T47D (cell line): Measurements from ENCODE around the gene KCNK18.
A peak's percentile ranks its signal among the peaks of the same experiment; 100 is the strongest.
"Not testable (repeated sequence)": the region's sequence is repeated elsewhere in the genome, so short reads cannot be mapped to it uniquely, and the experiment has no call there.

Experiments used
- DNase-seq, 2 experiments: peaks; one replicate each; pipeline versions ENCODE4 v3.0.0 to v3.0.0-alpha.2; 2011 to 2012; ENCODE audit warnings: low read depth in 1 of 2, low spot score in 1 of 2
- JUND ChIP-seq: IDR thresholded peaks from 2 replicates; pipeline ENCODE4 v1.6.1; 2012; ENCODE audit warnings: low read depth
- in situ Hi-C: cut with HindIII; loops from 2 replicates; pipeline ENCODE4 v1.10.0; 2016; ENCODE audit warnings: low sequenced_read_pairs, low pct_unique_long_range_greater_than_20kb

KCNK18 gene

GRCh38 chr10:117216611-117217195 lies 19.4 kb downstream of the KCNK18 start:
- peak; percentile 55 to 67 for DNase-seq
- in situ Hi-C loops = no loop called here
- no peak for TF ChIP-seq JUND

- DNase-seq = no peak
- in situ Hi-C loops = no loop called here
- TF ChIP-seq JUND = no peak
Observed at GRCh38 chr10:117217196-117217761, 20.0 kb downstream of the KCNK18 start.

GRCh38 chr10:117218654-117219053 lies 21.4 kb downstream of the KCNK18 start:
- TF ChIP-seq JUND = no peak
- DNase-seq = no peak
- in situ Hi-C loops = no loop called here

DNA sequence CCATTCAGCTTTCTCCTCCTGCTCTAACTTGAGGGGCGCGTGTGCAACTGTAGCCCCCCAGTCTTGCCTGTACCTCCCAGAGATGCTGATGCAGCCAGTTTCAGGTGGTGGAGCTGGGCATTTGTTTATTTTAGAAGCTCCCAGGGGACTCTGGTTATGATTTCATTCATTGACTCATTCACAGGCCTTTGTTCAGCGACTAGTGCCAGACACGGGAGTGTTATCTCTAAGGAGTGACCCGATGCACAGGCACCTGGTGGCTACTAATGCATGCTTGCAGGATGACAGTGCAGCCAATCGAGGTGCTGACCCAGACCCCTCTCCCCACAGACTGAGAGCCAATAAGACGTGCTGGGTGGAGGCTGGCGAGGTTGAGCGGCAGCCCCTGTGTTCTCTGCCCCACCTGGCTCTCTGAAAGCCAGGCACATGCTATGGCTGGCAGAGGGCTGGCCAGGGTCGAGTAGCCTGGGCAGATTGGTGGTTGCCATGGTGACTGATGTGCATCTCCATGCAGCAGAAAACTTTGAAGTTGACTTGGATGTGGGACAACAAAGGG lies 23.9 kb downstream of the KCNK18 start:
- DNase-seq = no peak
- in situ Hi-C loops = no loop called here
- TF ChIP-seq JUND = no peak

DNA sequence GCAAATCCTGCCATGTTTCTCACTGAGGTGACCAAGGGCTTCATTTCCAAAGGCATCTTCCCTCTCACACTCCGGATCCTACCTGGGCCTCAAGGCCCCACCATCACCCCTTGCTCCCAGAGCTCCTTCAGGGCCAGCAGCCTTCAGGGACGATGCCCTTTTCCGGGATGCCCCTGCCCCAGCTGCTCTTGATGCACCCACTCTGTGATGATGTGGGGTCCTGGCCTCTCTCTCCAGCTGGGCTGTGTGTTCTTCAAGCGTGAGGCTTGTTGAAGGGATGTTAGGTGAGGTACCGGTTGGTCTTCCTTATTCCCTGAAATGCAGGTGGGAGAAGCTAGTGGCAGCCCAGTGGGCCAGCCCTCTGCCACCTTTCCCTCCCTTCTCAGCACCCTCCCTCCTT lies 25.3 kb downstream of the KCNK18 start:
- in situ Hi-C loops = no loop called here
- TF ChIP-seq JUND = no peak
- DNase-seq = no peak

DNA sequence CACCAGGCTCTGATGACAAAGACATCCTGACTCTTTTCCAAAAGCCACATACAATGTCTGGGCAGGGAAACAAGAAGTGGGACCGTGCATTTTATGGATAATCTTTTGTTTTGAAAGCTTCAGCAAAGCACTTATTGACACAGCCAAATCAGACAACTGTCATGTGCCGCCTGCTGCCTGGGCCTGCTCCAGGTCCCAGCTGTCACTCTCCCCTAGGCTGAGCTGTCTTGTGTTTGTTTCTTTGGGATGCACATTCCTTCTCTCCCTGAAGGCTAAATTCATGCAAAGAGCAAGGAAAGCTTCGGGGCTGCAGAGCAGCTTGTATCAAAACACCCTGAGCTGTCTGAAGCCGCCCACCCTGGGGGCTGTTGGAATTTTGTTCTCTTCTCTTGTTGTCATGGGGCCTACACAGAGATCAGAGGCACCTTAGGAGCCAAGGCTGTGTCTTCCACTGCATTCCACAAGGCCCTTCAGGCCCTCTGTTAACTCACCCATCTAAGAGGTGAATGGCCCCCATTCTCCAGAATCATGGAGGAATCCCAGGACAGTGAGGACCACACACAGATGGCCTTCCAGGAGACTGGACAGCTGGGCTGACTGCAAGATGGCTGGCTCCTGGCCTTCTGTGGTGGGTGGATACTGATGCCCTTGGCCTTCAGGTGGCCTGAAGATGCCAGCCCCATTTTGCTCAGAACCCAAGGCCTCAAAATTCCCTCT lies 25.8 kb downstream of the KCNK18 start:
- in situ Hi-C loops = no loop called here
- no peak for TF ChIP-seq JUND
- DNase-seq = peak in 1 of 2 experiments; percentile 13

GRCh38 chr10:117223693-117224430 lies 26.6 kb downstream of the KCNK18 start:
- in situ Hi-C loops = no loop called here
- DNase-seq = no peak
- no peak for TF ChIP-seq JUND

GRCh38 chr10:117224881-117225280 lies 27.6 kb downstream of the KCNK18 start:
- DNase-seq = no peak
- no peak for TF ChIP-seq JUND
- in situ Hi-C loops = no loop called here

DNA sequence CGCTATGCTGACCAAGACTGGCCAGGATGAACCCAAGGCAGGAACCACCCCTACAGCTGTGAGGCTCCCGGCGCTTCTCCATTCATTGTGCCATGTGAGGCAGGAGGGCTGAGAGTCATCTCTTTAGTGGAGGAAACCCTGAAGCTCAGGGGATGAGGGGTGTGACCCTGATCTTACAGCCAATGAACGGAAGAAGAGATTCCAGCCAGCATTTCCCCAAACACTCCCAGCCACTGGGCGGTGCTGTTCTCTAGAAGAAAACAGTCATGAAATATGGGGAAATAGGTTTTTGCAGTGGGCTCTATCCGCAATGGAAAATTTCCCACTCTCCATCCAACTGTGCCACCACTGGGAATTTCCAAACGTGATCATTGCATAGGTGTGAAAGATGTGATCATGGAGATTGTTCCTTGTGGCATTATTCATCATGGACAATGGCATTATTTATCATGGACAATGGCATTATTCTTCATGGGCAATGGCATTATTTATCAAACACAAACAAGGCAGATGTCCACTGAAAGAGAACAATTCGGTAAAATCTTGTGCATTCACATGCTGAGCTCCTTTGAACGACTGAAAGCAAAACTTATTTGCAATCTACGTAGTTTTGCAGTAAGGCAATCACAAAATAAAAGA lies 29.6 kb downstream of the KCNK18 start:
- no peak for TF ChIP-seq JUND
- in situ Hi-C loops = no loop called here
- DNase-seq = peak; percentile 31 to 46

DNA sequence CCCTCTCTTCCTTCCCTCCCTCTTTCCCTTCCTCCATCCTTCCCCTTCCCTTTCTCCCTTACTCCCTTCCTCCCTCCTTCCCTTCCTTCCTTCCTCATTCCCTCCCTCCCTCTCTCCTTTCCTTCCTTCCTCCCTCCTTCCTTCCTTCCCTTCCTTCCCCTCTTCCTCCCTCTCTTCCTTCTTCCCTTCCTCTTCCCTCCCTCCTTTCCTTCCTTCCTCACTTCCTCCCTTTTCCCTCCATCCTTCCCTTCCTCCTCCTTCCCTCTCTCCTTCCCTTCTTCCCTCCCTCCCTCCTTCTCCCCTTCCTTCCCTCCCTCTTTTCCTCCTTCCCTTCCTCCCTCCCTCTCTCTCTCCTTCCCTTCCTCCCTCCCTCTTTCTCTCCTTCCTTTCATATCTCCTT lies 30.9 kb downstream of the KCNK18 start:
- in situ Hi-C loops = no loop called here
- DNase-seq = no peak
- no peak for TF ChIP-seq JUND

DNA sequence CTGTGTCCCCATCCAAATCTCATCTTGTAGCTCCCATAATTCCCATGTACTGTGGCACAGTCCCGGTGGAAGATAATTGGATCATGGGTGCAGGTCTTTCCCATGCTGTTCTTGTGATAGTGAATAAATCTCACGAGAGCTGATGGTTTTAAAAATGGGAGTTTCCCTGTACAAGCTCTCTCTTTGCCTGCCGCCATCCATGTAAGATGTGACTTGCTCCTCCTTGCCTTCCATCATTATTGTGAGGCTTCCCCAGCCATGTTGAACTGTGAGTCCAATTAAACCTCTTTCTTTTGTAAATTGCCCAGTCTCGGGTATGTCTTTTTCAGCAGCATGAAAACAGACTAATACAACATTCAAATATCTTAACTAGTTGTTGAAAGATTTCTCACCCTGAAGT lies 32.8 kb downstream of the KCNK18 start:
- DNase-seq, in situ Hi-C loops: not testable (repeated sequence)

DNA sequence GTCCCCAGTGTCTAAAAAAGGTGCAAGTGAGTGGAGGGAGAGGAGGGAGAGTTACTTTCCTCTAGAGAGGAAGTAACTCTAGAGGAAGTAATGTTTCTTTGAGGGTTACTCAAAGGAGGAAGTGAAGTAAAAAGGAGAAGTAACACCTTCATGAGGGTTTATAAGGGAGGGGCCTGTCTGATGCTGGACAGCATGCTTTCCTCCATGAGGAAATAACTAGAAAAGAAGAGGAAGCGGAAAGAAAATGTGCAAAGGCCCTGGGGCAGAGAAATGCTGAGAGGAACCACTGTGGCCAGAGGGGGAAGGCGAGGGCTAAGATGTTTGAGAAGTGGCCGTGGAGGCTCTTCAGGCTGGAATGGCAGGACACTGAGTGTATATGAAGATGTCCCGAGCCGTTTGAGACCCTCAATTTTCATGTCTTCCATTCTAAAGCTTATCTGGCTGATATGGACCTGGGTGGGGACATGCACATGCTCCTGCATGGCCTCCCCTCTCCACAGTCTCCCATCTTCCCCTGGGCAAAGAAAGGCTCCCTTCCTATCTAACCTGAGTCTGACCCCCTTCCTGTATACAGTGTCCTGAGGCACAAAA lies 40.2 kb downstream of the KCNK18 start:
- TF ChIP-seq JUND = no peak
- in situ Hi-C loops = no loop called here
- DNase-seq = no peak

- TF ChIP-seq JUND = no peak
- DNase-seq = no peak
- in situ Hi-C loops = no loop called here
Observed at GRCh38 chr10:117239051-117239450, 41.8 kb downstream of the KCNK18 start.
